Measurements from ENCODE around the gene NLGN3.

The NLGN3 gene

GRCh38 chrX:71210816-71211215 is 66.2 kb downstream of the NLGN3 start:
- Histone ChIP-seq H4K8ac (ENCODE audit: low read depth, low read length) (no peak overlapping the region), H3K4ac (ENCODE audit: low read depth, low read length) (no peak overlapping the region), H2BK5ac (ENCODE audit: low read length) (no peak overlapping the region), H3K4me3 (ENCODE audit: low read length) (no peak overlapping the region), H3K27me3 (ENCODE audit: insufficient read depth, low read length, poor library complexity) (no peaks in the 10 kb centered on the region), H3K56ac (ENCODE audit: low read length) (no peak overlapping the region), H3K4me2 (ENCODE audit: low read length) (no peak overlapping the region), H3K18ac (ENCODE audit: low read length) (no peak overlapping the region), H2BK15ac (replicated peaks; ENCODE audit: low read depth) (no peak overlapping the region), H3K9ac (ENCODE audit: low read length) (no peak overlapping the region), H3K27ac (ENCODE audit: low read depth, low read length) (no peak overlapping the region), H3K23ac (ENCODE audit: low read length) (no peak overlapping the region), H2BK120ac (ENCODE audit: low read depth, low read length) (no peak overlapping the region), H4K5ac (ENCODE audit: low read length) (no peak overlapping the region), H3K4me1 (ENCODE audit: control insufficient read depth, low read depth, low read length) (no peaks in the 10 kb centered on the region), H3K36me3 (ENCODE audit: control insufficient read depth, insufficient read depth, low read length) (no peaks in the 10 kb centered on the region), H3K79me1 (ENCODE audit: low read length) (no peaks in the 10 kb centered on the region), H3K79me2 (ENCODE audit: control insufficient read depth, insufficient read depth, low read length) (no peaks in the 10 kb centered on the region), H2AK5ac (ENCODE audit: low read length) (no peak overlapping the region)
- WGBS (ENCODE audit: extremely low coverage, insufficient coverage, low lambda C conversion rate), result no CpG with 5 or more reads among the region's 3 CpGs
- no peak for DNase-seq

GRCh38 chrX:71212536-71212935 is 67.9 kb downstream of the NLGN3 start:
- no peak overlapping the region for H3K27ac ChIP-seq (ENCODE audit: low read depth, low read length)
- H3K23ac ChIP-seq (ENCODE audit: low read length), result no peak overlapping the region
- no peak overlapping the region for H3K9ac ChIP-seq (ENCODE audit: low read length)
- no peak overlapping the region for H3K56ac ChIP-seq (ENCODE audit: low read length)
- no peak overlapping the region for H2BK15ac ChIP-seq (replicated peaks; ENCODE audit: low read depth)
- H3K79me1 ChIP-seq (ENCODE audit: low read length), result no peaks in the 10 kb centered on the region
- H3K4me3 ChIP-seq (ENCODE audit: low read length), result no peak overlapping the region
- no peaks in the 10 kb centered on the region for H3K79me2 ChIP-seq (ENCODE audit: control insufficient read depth, insufficient read depth, low read length)
- no peak overlapping the region for H4K5ac ChIP-seq (ENCODE audit: low read length)
- H2BK120ac ChIP-seq (ENCODE audit: low read depth, low read length), result no peak overlapping the region
- no peak overlapping the region for H3K4me2 ChIP-seq (ENCODE audit: low read length)
- H4K8ac ChIP-seq (ENCODE audit: low read depth, low read length), result no peak overlapping the region
- no peak overlapping the region for H3K18ac ChIP-seq (ENCODE audit: low read length)
- no peak overlapping the region for H2AK5ac ChIP-seq (ENCODE audit: low read length)
- no CpG with 5 or more reads among the region's 5 CpGs for whole genome bisulfite sequencing (ENCODE audit: extremely low coverage, insufficient coverage, low lambda C conversion rate)
- H3K4ac ChIP-seq (ENCODE audit: low read depth, low read length), result no peak overlapping the region
- no peak for DNase-seq
- H3K4me1 ChIP-seq (ENCODE audit: control insufficient read depth, low read depth, low read length), result no peaks in the 10 kb centered on the region
- no peak overlapping the region for H2BK5ac ChIP-seq (ENCODE audit: low read length)
- no peaks in the 10 kb centered on the region for H3K27me3 ChIP-seq (ENCODE audit: insufficient read depth, low read length, poor library complexity)
- no peaks in the 10 kb centered on the region for H3K36me3 ChIP-seq (ENCODE audit: control insufficient read depth, insufficient read depth, low read length)

- Histone ChIP-seq H4K8ac (ENCODE audit: low read depth, low read length) (no peak overlapping the region), H3K4me1 (ENCODE audit: control insufficient read depth, low read depth, low read length) (no peaks in the 10 kb centered on the region), H3K9ac (ENCODE audit: low read length) (no peak overlapping the region), H2BK120ac (ENCODE audit: low read depth, low read length) (no peak overlapping the region), H3K56ac (ENCODE audit: low read length) (no peak overlapping the region), H2BK5ac (ENCODE audit: low read length) (no peak overlapping the region), H3K27me3 (ENCODE audit: insufficient read depth, low read length, poor library complexity) (no peaks in the 10 kb centered on the region), H2AK5ac (ENCODE audit: low read length) (no peak overlapping the region), H3K27ac (ENCODE audit: low read depth, low read length) (no peak overlapping the region), H3K36me3 (ENCODE audit: control insufficient read depth, insufficient read depth, low read length) (no peaks in the 10 kb centered on the region), H2BK15ac (replicated peaks; ENCODE audit: low read depth) (no peak overlapping the region), H3K23ac (ENCODE audit: low read length) (no peak overlapping the region), H3K79me2 (ENCODE audit: control insufficient read depth, insufficient read depth, low read length) (no peaks in the 10 kb centered on the region), H3K79me1 (ENCODE audit: low read length) (no peaks in the 10 kb centered on the region), H3K4me2 (ENCODE audit: low read length) (no peak overlapping the region), H3K18ac (ENCODE audit: low read length) (no peak overlapping the region), H3K4me3 (ENCODE audit: low read length) (no peak overlapping the region), H4K5ac (ENCODE audit: low read length) (no peak overlapping the region), H3K4ac (ENCODE audit: low read depth, low read length) (no peak overlapping the region)
- DNase-seq, result no peak
- no CpG with 5 or more reads among the region's 1 CpG for WGBS (ENCODE audit: extremely low coverage, insufficient coverage, low lambda C conversion rate)
Measured at GRCh38 chrX:71214152-71214551, 69.5 kb downstream of the NLGN3 start.

- no peaks in the 10 kb centered on the region for H3K79me1 ChIP-seq (ENCODE audit: low read length)
- H3K79me2 ChIP-seq (ENCODE audit: control insufficient read depth, insufficient read depth, low read length), result no peaks in the 10 kb centered on the region
- no peak overlapping the region for H2BK15ac ChIP-seq (replicated peaks; ENCODE audit: low read depth)
- H3K27ac ChIP-seq (ENCODE audit: low read depth, low read length), result no peak overlapping the region
- no peak overlapping the region for H4K8ac ChIP-seq (ENCODE audit: low read depth, low read length)
- H3K4ac ChIP-seq (ENCODE audit: low read depth, low read length), result no peak overlapping the region
- H3K56ac ChIP-seq (ENCODE audit: low read length), result no peak overlapping the region
- no peaks in the 10 kb centered on the region for H3K36me3 ChIP-seq (ENCODE audit: control insufficient read depth, insufficient read depth, low read length)
- H3K4me2 ChIP-seq (ENCODE audit: low read length), result no peak overlapping the region
- no peak for DNase-seq
- no peak overlapping the region for H3K18ac ChIP-seq (ENCODE audit: low read length)
- H2AK5ac ChIP-seq (ENCODE audit: low read length), result no peak overlapping the region
- no peak overlapping the region for H2BK120ac ChIP-seq (ENCODE audit: low read depth, low read length)
- H3K4me3 ChIP-seq (ENCODE audit: low read length), result no peak overlapping the region
- H3K27me3 ChIP-seq (ENCODE audit: insufficient read depth, low read length, poor library complexity), result no peaks in the 10 kb centered on the region
- H3K4me1 ChIP-seq (ENCODE audit: control insufficient read depth, low read depth, low read length), result no peaks in the 10 kb centered on the region
- H3K9ac ChIP-seq (ENCODE audit: low read length), result no peak overlapping the region
- WGBS (ENCODE audit: extremely low coverage, insufficient coverage, low lambda C conversion rate), result no CpG with 5 or more reads among the region's 5 CpGs
- H4K5ac ChIP-seq (ENCODE audit: low read length), result no peak overlapping the region
- H2BK5ac ChIP-seq (ENCODE audit: low read length), result no peak overlapping the region
- no peak overlapping the region for H3K23ac ChIP-seq (ENCODE audit: low read length)
Measured at GRCh38 chrX:71214604-71215337, 70.1 kb downstream of the NLGN3 start.

GRCh38 chrX:71215338-71215912 is 70.8 kb downstream of the NLGN3 start:
- no peaks in the 10 kb centered on the region for H3K27me3 ChIP-seq (ENCODE audit: insufficient read depth, low read length, poor library complexity)
- DNase-seq, result no peak
- H3K4me1 ChIP-seq (ENCODE audit: control insufficient read depth, low read depth, low read length), result no peaks in the 10 kb centered on the region
- H3K79me2 ChIP-seq (ENCODE audit: control insufficient read depth, insufficient read depth, low read length), result no peaks in the 10 kb centered on the region
- H3K79me1 ChIP-seq (ENCODE audit: low read length), result no peaks in the 10 kb centered on the region
- no peak overlapping the region for H4K5ac ChIP-seq (ENCODE audit: low read length)
- H3K4ac ChIP-seq (ENCODE audit: low read depth, low read length), result no peak overlapping the region
- no CpG with 5 or more reads among the region's 10 CpGs for WGBS (ENCODE audit: extremely low coverage, insufficient coverage, low lambda C conversion rate)
- H3K36me3 ChIP-seq (ENCODE audit: control insufficient read depth, insufficient read depth, low read length), result no peaks in the 10 kb centered on the region
- no peak overlapping the region for H3K4me2 ChIP-seq (ENCODE audit: low read length)
- no peak overlapping the region for H3K23ac ChIP-seq (ENCODE audit: low read length)
- no peak overlapping the region for H3K9ac ChIP-seq (ENCODE audit: low read length)
- H2AK5ac ChIP-seq (ENCODE audit: low read length), result no peak overlapping the region
- H3K4me3 ChIP-seq (ENCODE audit: low read length), result no peak overlapping the region
- H4K8ac ChIP-seq (ENCODE audit: low read depth, low read length), result no peak overlapping the region
- no peak overlapping the region for H3K56ac ChIP-seq (ENCODE audit: low read length)
- no peak overlapping the region for H2BK120ac ChIP-seq (ENCODE audit: low read depth, low read length)
- no peak overlapping the region for H3K18ac ChIP-seq (ENCODE audit: low read length)
- no peak overlapping the region for H2BK5ac ChIP-seq (ENCODE audit: low read length)
- no peak overlapping the region for H3K27ac ChIP-seq (ENCODE audit: low read depth, low read length)
- no peak overlapping the region for H2BK15ac ChIP-seq (replicated peaks; ENCODE audit: low read depth)

- Histone ChIP-seq H3K4ac (ENCODE audit: low read depth, low read length) (no peak overlapping the region), H3K36me3 (ENCODE audit: control insufficient read depth, insufficient read depth, low read length) (no peaks in the 10 kb centered on the region), H2BK120ac (ENCODE audit: low read depth, low read length) (no peak overlapping the region), H2BK15ac (replicated peaks; ENCODE audit: low read depth) (no peak overlapping the region), H2BK5ac (ENCODE audit: low read length) (no peak overlapping the region), H2AK5ac (ENCODE audit: low read length) (no peak overlapping the region), H3K27me3 (ENCODE audit: insufficient read depth, low read length, poor library complexity) (no peaks in the 10 kb centered on the region), H3K79me2 (ENCODE audit: control insufficient read depth, insufficient read depth, low read length) (no peaks in the 10 kb centered on the region), H3K56ac (ENCODE audit: low read length) (no peak overlapping the region), H3K23ac (ENCODE audit: low read length) (no peak overlapping the region), H3K9ac (ENCODE audit: low read length) (no peak overlapping the region), H3K79me1 (ENCODE audit: low read length) (no peaks in the 10 kb centered on the region), H3K4me3 (ENCODE audit: low read length) (no peak overlapping the region), H3K4me2 (ENCODE audit: low read length) (no peak overlapping the region), H4K5ac (ENCODE audit: low read length) (no peak overlapping the region), H4K8ac (ENCODE audit: low read depth, low read length) (no peak overlapping the region), H3K18ac (ENCODE audit: low read length) (no peak overlapping the region), H3K27ac (ENCODE audit: low read depth, low read length) (no peak overlapping the region), H3K4me1 (ENCODE audit: control insufficient read depth, low read depth, low read length) (no peaks in the 10 kb centered on the region)
- no CpG with 5 or more reads among the region's 6 CpGs for WGBS (ENCODE audit: extremely low coverage, insufficient coverage, low lambda C conversion rate)
- DNase-seq, result no peak
Measured at GRCh38 chrX:71216485-71216884, 71.8 kb downstream of the NLGN3 start.
